ENCODE measurements around the gene MVK. TPM values are rescaled to one million over a fixed set of nuclear protein-coding genes. Genes with fewer than 3 reads are reported as not detected.

The MVK gene
- total and polyA plus RNA-seq, 2 experiments from 2014 or later = 16.7 to 40.1 TPM

- Histone ChIP-seq H4K20me1 (replicated peaks; ENCODE audit: insufficient read depth) (no peaks in the 10 kb centered on the region), H3K4me2 (no peak overlapping the region), H3K27me3 (ENCODE audit: insufficient read depth) (no peaks in the 10 kb centered on the region), H3K9me2 (ENCODE audit: insufficient read depth) (no peaks in the 10 kb centered on the region), H3K79me2 (replicated peaks; ENCODE audit: insufficient read depth) (no peaks in the 10 kb centered on the region), H3K27ac (ENCODE audit: low read depth) (no peak overlapping the region), H2AFZ (no peak overlapping the region), H3K36me3 (ENCODE audit: insufficient read depth) (no peaks in the 10 kb centered on the region; the same call in 1 of the 2 replicates), H3K4me1 (ENCODE audit: insufficient read depth) (peaks cover 3% of the 10 kb centered on the region; the same call in 1 of the 2 replicates), H3F3A (replicated peaks; ENCODE audit: low read depth) (no peaks in the 10 kb centered on the region), H3K4me3 (no peak overlapping the region)
- Mint-ChIP-seq H3K4me1 (peaks cover 15% of the 10 kb centered on the region), H3K27ac (no peak overlapping the region), H3K27me3 (ENCODE audit: insufficient read depth, low read depth, poor library complexity) (peaks cover 13% of the 10 kb centered on the region), H3K4me3 (no peak overlapping the region), H3K36me3 (ENCODE audit: low read depth) (no peaks in the 10 kb centered on the region), H3K9me3 (no peaks in the 10 kb centered on the region)
- DNase-seq (ENCODE audit: low spot score) = no peak
- TF ChIP-seq POLR2AphosphoS5 (IDR thresholded peaks at IDR 0.05; ENCODE audit: low read depth) (no peak), ZNF331 (CRISPR knock-in tag; IDR thresholded peaks at IDR 0.05; ENCODE audit: low read depth) (no peak), ZNF114 (CRISPR knock-in tag; IDR thresholded peaks at IDR 0.05) (no peak), STAT1 (IDR thresholded peaks at IDR 0.05; ENCODE audit: unreplicated experiment) (no peak), CTCF (conservative IDR thresholded peaks at IDR 0.05; ENCODE audit: low read depth in 2 of 2) (no peak), EZH2 (IDR thresholded peaks at IDR 0.05; ENCODE audit: low read depth, unreplicated experiment) (no peak), CREB1 (CRISPR knock-in tag; IDR thresholded peaks at IDR 0.05; ENCODE audit: low read depth) (no peak), EZH2phosphoT487 (IDR thresholded peaks at IDR 0.05; ENCODE audit: unreplicated experiment) (no peak), ETS1 (IDR thresholded peaks at IDR 0.05) (no peak), NANOG (IDR thresholded peaks at IDR 0.05; ENCODE audit: borderline replicate concordance) (no peak), ZNF462 (CRISPR knock-in tag; IDR thresholded peaks at IDR 0.05) (no peak)
- ATAC-seq = no peak
Observed at GRCh38 chr12:109594556-109595317, 21.1 kb downstream of the MVK start.
